Measurements from ENCODE around the gene WNT10A. TPM values are rescaled to one million over a fixed set of nuclear protein-coding genes. Genes with fewer than 3 reads are reported as not detected.

Gene WNT10A
- total and polyA plus RNA-seq, 8 donors = 4.3 to 6.7 TPM; not detected in 6

DNA sequence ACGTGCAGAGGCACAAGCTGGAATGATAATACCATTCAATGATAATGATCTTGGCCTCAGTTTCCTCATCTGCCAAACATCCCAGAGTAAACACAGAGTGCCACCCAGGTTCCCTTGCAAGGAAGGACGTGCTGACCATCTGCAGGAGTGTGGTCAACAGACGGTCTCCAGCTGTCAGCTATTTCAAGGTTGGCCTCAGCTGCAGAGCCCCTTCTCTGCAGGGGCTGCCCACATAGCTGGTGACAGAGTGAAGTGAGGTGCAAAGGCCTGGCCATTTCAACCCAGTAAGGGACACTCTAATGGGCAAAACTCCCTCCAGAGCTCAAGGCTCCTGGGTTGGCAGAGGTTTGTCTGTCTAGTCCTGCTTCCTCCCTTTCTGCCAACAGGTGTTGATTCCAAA is 29.4 kb upstream of the WNT10A start:
- Histone ChIP-seq H3K27ac (no peak overlapping the region), H3K27me3 (peaks cover 3 to 88% (median 42%) of the 10 kb centered on the region in 3 donors), H3K36me3 (no peaks in the 10 kb centered on the region), H3K9me3 (no peaks in the 10 kb centered on the region), H3K4me1 (peaks cover 0 to 15% (median 3%) of the 10 kb centered on the region in 4 donors), H3K4me3 (no peak overlapping the region)
- intact Hi-C loops (cut with DNase I; ENCODE audit: low total_unique reads) = loop anchor here (10.0 kb wide), 1 partner anchor 146 kb away; no protein-coding TSS in a partner anchor
- WGBS, 5 donors = 24 to 43% (median 33%) methylated on average over 3 of the region's 3 CpGs
- DNase-seq = no peak
- TF ChIP-seq, protein P1, sequence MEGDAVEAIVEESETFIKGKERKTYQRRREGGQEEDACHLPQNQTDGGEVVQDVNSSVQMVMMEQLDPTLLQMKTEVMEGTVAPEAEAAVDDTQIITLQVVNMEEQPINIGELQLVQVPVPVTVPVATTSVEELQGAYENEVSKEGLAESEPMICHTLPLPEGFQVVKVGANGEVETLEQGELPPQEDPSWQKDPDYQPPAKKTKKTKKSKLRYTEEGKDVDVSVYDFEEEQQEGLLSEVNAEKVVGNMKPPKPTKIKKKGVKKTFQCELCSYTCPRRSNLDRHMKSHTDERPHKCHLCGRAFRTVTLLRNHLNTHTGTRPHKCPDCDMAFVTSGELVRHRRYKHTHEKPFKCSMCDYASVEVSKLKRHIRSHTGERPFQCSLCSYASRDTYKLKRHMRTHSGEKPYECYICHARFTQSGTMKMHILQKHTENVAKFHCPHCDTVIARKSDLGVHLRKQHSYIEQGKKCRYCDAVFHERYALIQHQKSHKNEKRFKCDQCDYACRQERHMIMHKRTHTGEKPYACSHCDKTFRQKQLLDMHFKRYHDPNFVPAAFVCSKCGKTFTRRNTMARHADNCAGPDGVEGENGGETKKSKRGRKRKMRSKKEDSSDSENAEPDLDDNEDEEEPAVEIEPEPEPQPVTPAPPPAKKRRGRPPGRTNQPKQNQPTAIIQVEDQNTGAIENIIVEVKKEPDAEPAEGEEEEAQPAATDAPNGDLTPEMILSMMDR (IDR thresholded peaks at IDR 0.05) = no peak
- TF ChIP-seq POLR2AphosphoS5 (IDR thresholded peaks at IDR 0.05) (no peak), POLR2A (IDR thresholded peaks at IDR 0.05) (no peak), EP300 (IDR thresholded peaks at IDR 0.05) (no peak)

DNA sequence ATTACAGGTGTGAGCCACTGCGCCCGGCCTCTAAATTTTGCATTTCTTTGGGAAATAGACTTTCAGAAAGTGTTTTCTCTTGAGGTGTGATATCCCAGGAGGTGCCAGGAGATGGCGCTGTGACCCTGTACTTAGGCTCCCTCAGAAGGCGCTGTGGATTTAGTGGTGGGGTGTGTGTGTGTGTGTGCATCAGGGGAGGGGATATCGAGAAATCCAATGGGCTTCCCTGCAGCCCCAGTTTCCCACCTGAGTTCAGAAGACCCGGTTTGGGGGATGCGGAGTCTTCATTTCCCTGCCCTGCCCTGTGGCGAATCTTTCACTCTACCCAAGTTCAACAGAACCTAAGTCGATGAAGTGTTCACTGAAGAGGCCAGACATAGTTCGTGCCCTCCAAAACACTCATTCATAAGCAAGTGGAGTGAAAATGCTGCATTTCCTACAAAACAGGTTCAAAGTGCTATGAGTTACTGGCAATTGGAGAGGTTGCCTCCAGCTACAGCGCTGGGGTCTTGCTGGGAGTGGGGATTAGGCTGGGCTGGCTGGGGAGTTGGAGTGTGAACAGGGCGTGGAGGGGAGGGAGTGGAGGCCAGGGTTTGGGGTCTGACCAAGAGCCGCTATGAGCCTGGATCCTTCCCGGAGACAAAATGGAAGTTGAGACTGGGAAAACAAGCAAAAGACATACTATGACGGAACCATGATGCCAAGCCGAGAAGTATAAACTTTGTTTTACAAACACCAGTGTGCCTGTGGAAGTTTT is 27.6 kb upstream of the WNT10A start:
- peak; percentile 67 to 81 for DNase-seq
- Histone ChIP-seq H3K36me3 (no peaks in the 10 kb centered on the region), H3K4me3 (no peak overlapping the region), H3K27ac (no peak overlapping the region), H3K27me3 (peaks cover 3 to 99% (median 55%) of the 10 kb centered on the region in 3 donors), H3K4me1 (peaks cover 0 to 10% (median 4%) of the 10 kb centered on the region in 4 donors), H3K9me3 (no peaks in the 10 kb centered on the region)
- TF ChIP-seq POLR2AphosphoS5 (IDR thresholded peaks at IDR 0.05) = no peak
- TF ChIP-seq, protein P1 (IDR thresholded peaks at IDR 0.05) = peak in 5 of 7 experiments; percentile 33 to 73 (median 51)
- intact Hi-C loops (cut with DNase I; ENCODE audit: low total_unique reads) = loop anchor here (10.0 kb wide), 1 partner anchor 148 kb away; no protein-coding TSS in a partner anchor
- 16 to 25% (median 17%) methylated on average over 16 of the region's 16 CpGs for WGBS, 5 donors

DNA sequence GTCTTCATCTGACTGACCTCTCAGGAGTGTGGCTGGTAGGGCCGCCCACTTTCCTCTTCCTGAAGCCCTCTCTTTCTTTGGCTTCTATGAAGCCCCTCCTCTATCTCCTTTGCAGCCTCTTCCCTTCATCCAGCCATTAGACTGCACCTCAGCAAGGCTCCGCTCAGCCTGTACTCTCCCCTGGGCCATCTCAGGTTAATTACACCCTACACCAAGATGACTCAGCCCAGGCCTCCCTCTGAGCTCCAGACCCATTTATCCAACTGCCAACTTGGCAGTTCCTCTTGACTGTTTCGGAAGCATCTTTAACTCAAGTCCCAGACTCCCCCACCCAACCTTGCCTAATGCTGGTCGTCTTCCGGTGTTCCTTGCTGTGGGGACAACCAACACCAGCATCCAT is 26.9 kb upstream of the WNT10A start:
- DNase-seq = no peak
- intact Hi-C loops (cut with DNase I; ENCODE audit: low total_unique reads) = loop anchor here (10.0 kb wide), 1 partner anchor 149 kb away; no protein-coding TSS in a partner anchor

DNA sequence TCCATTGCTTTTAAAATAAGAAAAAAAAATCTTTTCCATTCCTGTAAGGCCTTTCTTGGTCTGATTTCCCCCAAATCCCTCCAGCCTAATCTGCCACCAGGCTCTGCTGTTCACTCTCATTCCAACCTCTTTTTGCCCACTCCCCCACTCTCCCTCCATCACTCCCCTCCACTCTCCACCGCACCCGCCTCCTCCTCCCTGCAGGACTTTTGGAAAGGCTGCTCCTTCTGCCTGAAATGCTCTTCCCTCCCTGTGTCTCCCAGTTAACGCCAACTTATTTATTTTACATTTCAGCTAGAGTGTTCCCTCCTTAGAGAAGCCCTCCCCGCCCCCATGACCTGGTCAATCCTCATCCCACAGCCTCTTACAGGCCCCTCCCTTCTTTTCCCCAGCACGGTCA is 25.8 kb upstream of the WNT10A start:
- intact Hi-C loops (cut with DNase I; ENCODE audit: low total_unique reads) = loop anchor here (10.0 kb wide), 1 partner anchor 150 kb away; no protein-coding TSS in a partner anchor
- Histone ChIP-seq H3K27me3 (peaks cover 19 to 99% (median 65%) of the 10 kb centered on the region in 3 donors), H3K4me3 (no peak overlapping the region), H3K9me3 (no peaks in the 10 kb centered on the region), H3K36me3 (no peaks in the 10 kb centered on the region), H3K27ac (no peak overlapping the region), H3K4me1 (peaks cover 12 to 23% (median 17%) of the 10 kb centered on the region in 4 donors)
- 26 to 46% (median 32%) methylated on average over 5 of the region's 5 CpGs for WGBS, 5 donors
- no peak for DNase-seq
- TF ChIP-seq POLR2A (IDR thresholded peaks at IDR 0.05) (no peak), POLR2AphosphoS5 (IDR thresholded peaks at IDR 0.05) (no peak), EP300 (IDR thresholded peaks at IDR 0.05) (no peak)
- TF ChIP-seq, protein P1 (IDR thresholded peaks at IDR 0.05) = no peak

More for the DNA sequence above, 26.9 kb upstream of the WNT10A start:
- TF ChIP-seq, protein P1 (IDR thresholded peaks at IDR 0.05) = no peak
- TF ChIP-seq POLR2AphosphoS5 (IDR thresholded peaks at IDR 0.05) (no peak), POLR2A (IDR thresholded peaks at IDR 0.05) (no peak), EP300 (IDR thresholded peaks at IDR 0.05) (no peak)
- no peak overlapping the region for H3K4me3 ChIP-seq
- H3K36me3 ChIP-seq = no peaks in the 10 kb centered on the region
- 32 to 47% (median 37%) methylated on average over 5 of the region's 5 CpGs for WGBS, 5 donors
- H3K9me3 ChIP-seq = no peaks in the 10 kb centered on the region
- H3K27ac ChIP-seq = no peak overlapping the region
- peaks cover 8 to 99% (median 61%) of the 10 kb centered on the region in 3 donors for H3K27me3 ChIP-seq
- peaks cover under 1 to 12% (median 6%) of the 10 kb centered on the region in 4 donors for H3K4me1 ChIP-seq

Data from stomach (tissue), 9 donors.